Sigmoid colon (tissue), 7 donors: ENCODE data around the gene DCST1. TPM values are rescaled to one million over a fixed set of nuclear protein-coding genes. Genes with fewer than 3 reads are reported as not detected.

Source experiments
- DNase-seq: peaks from one replicate; pipeline ENCODE4 v3.0.0-alpha.2; 2019
- H3K27ac ChIP-seq, 4 donors: fragments of 200-600 bp; sonication (generic); one replicate each; pipeline ENCODE4 v1.5.1; 2016 to 2019; ENCODE audit warnings: mild to moderate bottlenecking in 1 of 4
- H3K27me3 ChIP-seq, 3 donors: fragments of 200-600 bp; sonication (generic); one replicate each; pipeline ENCODE4 v1.5.1; 2019; ENCODE audit warnings: mild to moderate bottlenecking in 1 of 3
- H3K36me3 ChIP-seq, 4 donors: fragments of 200-600 bp; sonication (generic); one replicate each; pipeline ENCODE4 v1.5.1; 2016 to 2019
- H3K4me1 ChIP-seq, 4 donors: fragments of 200-600 bp; sonication (generic); one replicate each; pipeline ENCODE4 v1.5.1; 2017 to 2019
- H3K4me3 ChIP-seq, 4 donors: fragments of 200-600 bp; sonication (generic); one replicate each; pipeline ENCODE4 v1.5.1; 2017 to 2019; ENCODE audit warnings: mild to moderate bottlenecking in 2 of 4, moderate library complexity in 1 of 4
- H3K9me3 ChIP-seq, 4 donors: fragments of 200-600 bp in 3 of 4; sonication (generic) in 3 of 4; one replicate each; pipeline versions ENCODE4 v1.5.1 to v1.6.1; 2013 to 2019
- CTCF ChIP-seq, 4 experiments: fragments of 450-650 bp in 3 of 4; fragments of 200-600 bp in 1 of 4; IDR thresholded peaks; one replicate each; pipeline ENCODE4 v1.5.1; 2016 to 2019; ENCODE audit warnings: antibody characterized with exemption in 4 of 4, mild to moderate bottlenecking in 3 of 4, moderate library complexity in 2 of 4
- EP300 ChIP-seq, 4 donors: sonication (generic); formaldehyde crosslinking; IDR thresholded peaks; one replicate each; pipeline ENCODE4 v1.6.1; 2017; ENCODE audit warnings: antibody characterized with exemption in 4 of 4
- POLR2A ChIP-seq, 2 donors: fragments of 450-650 bp; IDR thresholded peaks; one replicate each; pipeline ENCODE4 v1.6.1; 2016; ENCODE audit warnings: antibody characterized with exemption in 2 of 2, mild to moderate bottlenecking in 2 of 2, moderate library complexity in 2 of 2
- POLR2AphosphoS5 ChIP-seq, 4 donors: sonication (generic); formaldehyde crosslinking; IDR thresholded peaks; one replicate each; pipeline ENCODE4 v1.6.1; 2017; ENCODE audit warnings: antibody characterized with exemption in 4 of 4
- WGBS, 2 donors: extraction: QIAGEN DNeasy Blood & Tissue Kit; methylation state at CpG; one replicate each; pipeline ENCODE4 v1.1.7; 2013; 5-methylcytosine and 5-hydroxymethylcytosine counted together
- intact Hi-C: fragments of 100-400 bp; cut with DNase I; formaldehyde crosslinking; loops from one replicate; pipeline ENCODE4 v1.15.1; 2023
- polyA plus RNA-seq, 3 donors: library from polyadenylated mRNA; stranded (reverse); fragments of 200-250 nt; gene quantifications; one replicate each; pipeline ENCODE4 v1.2.3, GENCODE V29; 2013
- total RNA-seq, 4 donors: library from RNA; depleted of rRNA; stranded (reverse); fragments of >200 nt; gene quantifications; one replicate each; pipeline ENCODE4 v1.1.0, GENCODE V29; 2016
- donor health status: healthy with polysubstance abuse.
- donor health status: Bipolar disorder and iron deficiency.
- donor health status: healthy.

Gene DCST1
- total and polyA plus RNA-seq, 7 donors = 0.09 to 0.16 TPM; not detected in 5

- 89 to 90% methylated on average over 8 of the region's 8 CpGs for WGBS, 2 donors
- H3K27ac ChIP-seq = peak overlapping the region in 1 of 4 donors; percentile 88
- no peak for TF ChIP-seq EP300 (IDR thresholded peaks at IDR 0.05)
- TF ChIP-seq POLR2AphosphoS5 (IDR thresholded peaks at IDR 0.05) = no peak
- no peak for TF ChIP-seq CTCF (IDR thresholded peaks at IDR 0.05)
- TF ChIP-seq POLR2A (IDR thresholded peaks at IDR 0.05) = no peak
- peaks cover 0 to 24% (median 20%) of the 10 kb centered on the region in 4 donors for H3K4me1 ChIP-seq
- H3K27me3 ChIP-seq = no peaks in the 10 kb centered on the region
- H3K4me3 ChIP-seq = no peak overlapping the region
- no peaks in the 10 kb centered on the region for H3K9me3 ChIP-seq
- peaks cover 0 to 28% (median 9%) of the 10 kb centered on the region in 4 donors for H3K36me3 ChIP-seq
- intact Hi-C loops = no loop called here
- DNase-seq = peak; percentile 63
These were observed 14.8 kb upstream of the DCST1 start for GRCh38 chr1:155018617-155019348.

DNA sequence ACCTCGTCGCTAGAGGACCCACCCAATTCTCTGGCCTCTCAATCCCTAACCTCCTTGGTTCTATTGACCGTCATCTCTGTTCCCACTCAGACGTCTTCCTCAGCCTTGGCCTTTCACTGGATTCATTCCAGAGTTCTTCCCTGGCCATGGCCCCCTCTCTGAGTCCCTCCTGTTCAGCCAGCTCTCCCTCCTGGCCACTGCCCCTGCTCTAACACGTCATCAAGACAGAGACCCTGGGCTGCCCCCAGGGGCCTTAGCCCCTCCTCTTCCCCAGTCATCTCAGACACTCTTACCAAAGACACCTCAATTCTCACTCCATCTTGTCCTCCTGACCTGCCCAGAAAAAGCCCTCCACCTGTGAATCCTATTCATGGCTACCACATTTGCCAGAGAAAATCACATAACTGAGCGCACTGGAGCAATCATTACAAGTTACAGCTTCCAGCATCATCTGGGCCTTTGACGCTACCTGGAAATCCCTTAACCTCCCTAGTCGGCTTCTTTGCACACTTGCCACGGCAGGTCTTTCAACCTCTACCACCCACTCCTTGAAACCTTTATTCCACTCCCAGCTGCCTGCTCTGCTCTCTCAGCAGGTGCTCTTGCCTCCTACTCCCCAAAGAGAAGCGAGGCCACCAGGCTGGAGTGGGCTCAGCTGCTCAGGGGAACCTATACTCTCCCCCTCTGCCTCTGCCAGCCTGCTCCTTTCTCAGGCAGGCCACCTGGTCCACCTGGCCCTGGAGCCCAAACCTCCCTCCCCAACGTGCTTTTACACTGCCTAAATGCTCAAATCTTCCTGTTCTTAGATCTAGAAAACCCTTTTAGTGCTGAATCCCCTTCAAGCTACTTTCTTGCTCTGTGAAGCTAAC is 14.0 kb upstream of the DCST1 start:
- Histone ChIP-seq H3K4me3 (no peak overlapping the region), H3K36me3 (peaks cover 0 to 21% (median 7%) of the 10 kb centered on the region in 4 donors), H3K9me3 (no peaks in the 10 kb centered on the region), H3K27ac (no peak overlapping the region), H3K4me1 (peaks cover 0 to 24% (median 20%) of the 10 kb centered on the region in 4 donors), H3K27me3 (no peaks in the 10 kb centered on the region)
- peak; percentile 51 for DNase-seq
- intact Hi-C loops = no loop called here
- WGBS, 2 donors = 73 to 78% methylated on average over 11 of the region's 11 CpGs
- TF ChIP-seq POLR2A (IDR thresholded peaks at IDR 0.05) (no peak), CTCF (IDR thresholded peaks at IDR 0.05) (no peak), POLR2AphosphoS5 (IDR thresholded peaks at IDR 0.05) (no peak), EP300 (IDR thresholded peaks at IDR 0.05) (no peak)

GRCh38 chr1:155022136-155022926 is 11.3 kb upstream of the DCST1 start:
- no peaks in the 10 kb centered on the region for H3K9me3 ChIP-seq
- H3K4me1 ChIP-seq = peaks cover 0 to 12% (median 10%) of the 10 kb centered on the region in 4 donors
- TF ChIP-seq EP300 (IDR thresholded peaks at IDR 0.05) (no peak), POLR2A (IDR thresholded peaks at IDR 0.05) (no peak), CTCF (IDR thresholded peaks at IDR 0.05) (no peak), POLR2AphosphoS5 (IDR thresholded peaks at IDR 0.05) (no peak)
- no peaks in the 10 kb centered on the region for H3K27me3 ChIP-seq
- intact Hi-C loops = no loop called here
- 84 to 86% methylated on average over 8 of the region's 8 CpGs for WGBS, 2 donors
- no peaks in the 10 kb centered on the region for H3K36me3 ChIP-seq
- H3K4me3 ChIP-seq = no peak overlapping the region
- no peak for DNase-seq
- no peak overlapping the region for H3K27ac ChIP-seq

DNA sequence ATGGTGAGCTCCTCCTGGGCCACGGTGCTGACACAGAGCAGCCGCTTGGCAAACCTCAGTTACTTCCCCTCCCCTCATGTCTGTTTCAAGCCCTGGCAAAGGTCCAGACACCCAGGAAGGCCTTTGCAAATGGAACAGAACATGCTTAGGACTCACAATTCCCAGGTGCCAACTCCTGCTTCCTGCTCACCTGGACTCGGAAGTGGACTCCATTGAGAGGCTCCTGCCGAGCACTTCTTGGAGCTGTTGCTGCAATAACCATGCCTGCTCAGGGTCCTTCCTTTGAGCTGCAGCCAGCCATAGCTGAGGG is 10.7 kb upstream of the DCST1 start:
- intact Hi-C loops = no loop called here
- H3K4me3 ChIP-seq = no peak overlapping the region
- no peaks in the 10 kb centered on the region for H3K36me3 ChIP-seq
- H3K9me3 ChIP-seq = no peaks in the 10 kb centered on the region
- H3K4me1 ChIP-seq = peaks cover 0 to 7% (median 6%) of the 10 kb centered on the region in 4 donors
- no peak for TF ChIP-seq CTCF (IDR thresholded peaks at IDR 0.05)
- no peak for TF ChIP-seq POLR2AphosphoS5 (IDR thresholded peaks at IDR 0.05)
- TF ChIP-seq POLR2A (IDR thresholded peaks at IDR 0.05) = no peak
- TF ChIP-seq EP300 (IDR thresholded peaks at IDR 0.05) = no peak
- no peak overlapping the region for H3K27ac ChIP-seq
- H3K27me3 ChIP-seq = no peaks in the 10 kb centered on the region
- 21 to 67% methylated on average over 4 of the region's 4 CpGs for WGBS, 2 donors
- DNase-seq = no peak
